ENCODE results near the gene RLBP1. TPM values are rescaled to one million over a fixed set of nuclear protein-coding genes. Genes with fewer than 3 reads are reported as not detected.
A peak's percentile ranks its signal among the peaks of the same experiment; 100 is the strongest.

The RLBP1 gene
- total and polyA plus RNA-seq, 2 donors from 2014 or later, result not detected

DNA sequence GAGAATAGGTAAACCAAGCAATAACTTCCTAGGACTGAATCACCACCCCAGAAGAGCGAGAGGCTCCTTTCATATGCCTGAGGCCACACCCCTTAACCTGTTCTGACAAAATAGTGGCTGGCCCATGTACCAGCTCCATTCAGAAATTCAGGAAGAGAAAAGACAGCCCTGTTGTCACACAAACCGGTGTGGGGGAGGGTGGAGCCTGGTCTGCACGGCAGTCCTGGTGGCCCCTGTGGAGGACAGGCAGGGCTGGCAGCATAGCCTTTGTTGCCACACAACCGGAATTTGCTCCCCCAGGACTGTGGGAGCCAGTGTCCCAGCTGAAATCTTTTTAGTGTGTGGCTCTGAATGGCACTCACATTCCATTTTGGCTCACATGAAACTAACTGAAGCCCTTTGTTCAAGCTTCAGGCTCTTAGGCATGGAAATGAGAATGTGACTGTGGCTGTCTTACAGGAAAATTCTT lies 23.8 kb downstream of the RLBP1 start:
- FAIRE-seq, result no peak
- Histone ChIP-seq H3K36me3 (ENCODE audit: control insufficient read depth in 2 of 3, insufficient read depth in 3 of 3, low read length in 3 of 3) (peaks cover 0 to 27% (median 19%) of the 10 kb centered on the region in 3 donors), H3K27ac (ENCODE audit: low read depth in 2 of 2, low read length in 2 of 2) (no peak overlapping the region), H3K9me3 (ENCODE audit: control insufficient read depth in 2 of 3, insufficient read depth in 1 of 3, low read length in 3 of 3) (no peaks in the 10 kb centered on the region), H3K4me3 (ENCODE audit: low read length in 3 of 3) (no peak overlapping the region), H3K27me3 (ENCODE audit: control insufficient read depth, insufficient read depth, low read length) (no peaks in the 10 kb centered on the region), H3K9ac (ENCODE audit: low read length in 3 of 3) (no peak overlapping the region), H3K4me1 (ENCODE audit: control insufficient read depth in 2 of 3, insufficient read depth in 2 of 3, low read depth in 1 of 3, low read length in 3 of 3) (no peaks in the 10 kb centered on the region)
- intact Hi-C loops (cut with DNase I), result no loop called here
- DNase-seq, result peak in 4 of 5 donors; percentile 35 to 60 (median 54)
- TF ChIP-seq, protein P1, sequence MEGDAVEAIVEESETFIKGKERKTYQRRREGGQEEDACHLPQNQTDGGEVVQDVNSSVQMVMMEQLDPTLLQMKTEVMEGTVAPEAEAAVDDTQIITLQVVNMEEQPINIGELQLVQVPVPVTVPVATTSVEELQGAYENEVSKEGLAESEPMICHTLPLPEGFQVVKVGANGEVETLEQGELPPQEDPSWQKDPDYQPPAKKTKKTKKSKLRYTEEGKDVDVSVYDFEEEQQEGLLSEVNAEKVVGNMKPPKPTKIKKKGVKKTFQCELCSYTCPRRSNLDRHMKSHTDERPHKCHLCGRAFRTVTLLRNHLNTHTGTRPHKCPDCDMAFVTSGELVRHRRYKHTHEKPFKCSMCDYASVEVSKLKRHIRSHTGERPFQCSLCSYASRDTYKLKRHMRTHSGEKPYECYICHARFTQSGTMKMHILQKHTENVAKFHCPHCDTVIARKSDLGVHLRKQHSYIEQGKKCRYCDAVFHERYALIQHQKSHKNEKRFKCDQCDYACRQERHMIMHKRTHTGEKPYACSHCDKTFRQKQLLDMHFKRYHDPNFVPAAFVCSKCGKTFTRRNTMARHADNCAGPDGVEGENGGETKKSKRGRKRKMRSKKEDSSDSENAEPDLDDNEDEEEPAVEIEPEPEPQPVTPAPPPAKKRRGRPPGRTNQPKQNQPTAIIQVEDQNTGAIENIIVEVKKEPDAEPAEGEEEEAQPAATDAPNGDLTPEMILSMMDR (IDR thresholded peaks at IDR 0.05; ENCODE audit: borderline replicate concordance, extremely low read depth, insufficient read depth), result no peak

DNA sequence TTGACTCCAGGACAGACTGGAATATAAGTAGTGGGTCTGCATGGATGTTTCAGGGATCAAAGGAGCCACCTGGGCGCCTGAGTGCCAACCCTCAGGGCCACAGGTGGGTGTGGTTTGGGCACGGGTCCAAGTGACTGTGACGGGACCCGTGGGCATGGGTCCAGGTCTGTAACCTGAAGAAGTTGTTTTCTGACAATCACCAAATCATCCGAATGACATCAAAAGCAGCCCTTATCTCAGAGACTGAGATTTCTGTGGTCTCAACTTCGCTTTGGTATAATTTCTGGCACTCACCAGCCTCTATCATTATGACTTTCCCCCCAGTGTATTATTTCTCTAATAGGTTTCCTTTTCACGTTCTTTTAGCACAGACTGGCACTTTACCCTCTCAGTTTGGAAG lies 24.4 kb downstream of the RLBP1 start:
- Histone ChIP-seq H3K4me1 (ENCODE audit: control insufficient read depth in 2 of 3, insufficient read depth in 2 of 3, low read depth in 1 of 3, low read length in 3 of 3) (no peaks in the 10 kb centered on the region), H3K4me3 (ENCODE audit: low read length in 3 of 3) (no peak overlapping the region), H3K9me3 (ENCODE audit: control insufficient read depth in 2 of 3, insufficient read depth in 1 of 3, low read length in 3 of 3) (no peaks in the 10 kb centered on the region), H3K27ac (ENCODE audit: low read depth in 2 of 2, low read length in 2 of 2) (no peak overlapping the region), H3K9ac (ENCODE audit: low read length in 3 of 3) (no peak overlapping the region), H3K36me3 (ENCODE audit: control insufficient read depth in 2 of 3, insufficient read depth in 3 of 3, low read length in 3 of 3) (peaks cover 0 to 27% (median 20%) of the 10 kb centered on the region in 3 donors), H3K27me3 (ENCODE audit: control insufficient read depth, insufficient read depth, low read length) (no peaks in the 10 kb centered on the region)
- TF ChIP-seq, protein P1 (IDR thresholded peaks at IDR 0.05; ENCODE audit: borderline replicate concordance, extremely low read depth, insufficient read depth), result no peak
- no peak for FAIRE-seq
- DNase-seq, result no peak
- intact Hi-C loops (cut with DNase I), result no loop called here

GRCh38 chr15:89196241-89196640 lies 25.1 kb downstream of the RLBP1 start:
- TF ChIP-seq, protein P1 (IDR thresholded peaks at IDR 0.05; ENCODE audit: borderline replicate concordance, extremely low read depth, insufficient read depth), result no peak
- no peak overlapping the region for H3K27ac ChIP-seq (ENCODE audit: low read depth in 2 of 2, low read length in 2 of 2)
- intact Hi-C loops (cut with DNase I), result no loop called here

GRCh38 chr15:89195836-89196235 lies 25.5 kb downstream of the RLBP1 start:
- TF ChIP-seq, protein P1 (IDR thresholded peaks at IDR 0.05; ENCODE audit: borderline replicate concordance, extremely low read depth, insufficient read depth), result no peak
- H3K27me3 ChIP-seq (ENCODE audit: control insufficient read depth, insufficient read depth, low read length), result no peaks in the 10 kb centered on the region
- H3K4me1 ChIP-seq (ENCODE audit: control insufficient read depth in 2 of 3, insufficient read depth in 2 of 3, low read depth in 1 of 3, low read length in 3 of 3), result no peaks in the 10 kb centered on the region
- H3K4me3 ChIP-seq (ENCODE audit: low read length in 3 of 3), result no peak overlapping the region
- H3K9ac ChIP-seq (ENCODE audit: low read length in 3 of 3), result no peak overlapping the region
- no peaks in the 10 kb centered on the region for H3K9me3 ChIP-seq (ENCODE audit: control insufficient read depth in 2 of 3, insufficient read depth in 1 of 3, low read length in 3 of 3)
- FAIRE-seq, result no peak
- no peak for DNase-seq
- peaks cover 0 to 32% (median 25%) of the 10 kb centered on the region in 3 donors for H3K36me3 ChIP-seq (ENCODE audit: control insufficient read depth in 2 of 3, insufficient read depth in 3 of 3, low read length in 3 of 3)
- intact Hi-C loops (cut with DNase I), result no loop called here
- no peak overlapping the region for H3K27ac ChIP-seq (ENCODE audit: low read depth in 2 of 2, low read length in 2 of 2)

More at GRCh38 chr15:89196241-89196640, 25.1 kb downstream of the RLBP1 start:
- Histone ChIP-seq H3K9ac (ENCODE audit: low read length in 3 of 3) (no peak overlapping the region), H3K9me3 (ENCODE audit: control insufficient read depth in 2 of 3, insufficient read depth in 1 of 3, low read length in 3 of 3) (no peaks in the 10 kb centered on the region), H3K4me3 (ENCODE audit: low read length in 3 of 3) (no peak overlapping the region), H3K36me3 (ENCODE audit: control insufficient read depth in 2 of 3, insufficient read depth in 3 of 3, low read length in 3 of 3) (peaks cover 0 to 28% (median 21%) of the 10 kb centered on the region in 3 donors), H3K27me3 (ENCODE audit: control insufficient read depth, insufficient read depth, low read length) (no peaks in the 10 kb centered on the region), H3K4me1 (ENCODE audit: control insufficient read depth in 2 of 3, insufficient read depth in 2 of 3, low read depth in 1 of 3, low read length in 3 of 3) (no peaks in the 10 kb centered on the region)
- no peak for FAIRE-seq
- no peak for DNase-seq

Measured in kidney (tissue), 14 donors.